IPS DF 4.7 (cell line): ENCODE measurements around the gene FANCF.

Source experiments
- DNase-seq: peaks from one replicate; pipeline ENCODE4 v3.0.0-alpha.2; 2013; ENCODE audit warnings: low spot score; ENCODE audit errors: extremely low read depth

FANCF gene

DNA sequence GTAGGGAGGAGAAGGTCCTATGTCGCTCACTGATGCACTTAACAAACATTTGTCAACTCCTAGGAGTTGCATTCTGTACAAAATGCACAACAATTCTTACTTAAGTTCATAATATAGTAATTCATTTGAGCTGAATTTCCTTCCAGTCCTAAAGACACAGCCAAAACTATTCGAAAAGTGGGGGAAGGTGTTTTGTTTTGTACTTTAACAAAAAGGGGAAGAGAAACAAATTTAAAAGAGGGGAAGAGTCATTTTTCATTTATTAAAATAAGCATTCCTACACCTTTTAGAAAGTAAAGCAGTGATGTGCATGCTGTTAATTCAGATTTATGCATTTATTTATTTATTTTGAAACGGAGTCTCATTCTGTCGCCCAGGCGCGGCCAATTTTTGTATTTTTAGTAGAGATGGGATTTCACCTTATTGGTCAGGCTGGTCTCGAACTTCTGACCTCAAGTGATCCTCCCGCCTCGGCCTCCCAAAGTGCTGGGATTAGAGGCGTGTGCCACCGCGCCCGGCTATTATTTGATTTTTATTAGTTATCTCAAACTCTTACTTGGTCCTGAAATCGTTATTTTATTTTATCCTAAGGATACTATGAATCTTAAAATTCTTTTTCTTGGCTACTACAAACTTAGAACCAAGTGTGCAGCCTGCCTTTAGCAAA lies 1.1 kb upstream of the FANCF start:
- DNase-seq = no peak

DNA sequence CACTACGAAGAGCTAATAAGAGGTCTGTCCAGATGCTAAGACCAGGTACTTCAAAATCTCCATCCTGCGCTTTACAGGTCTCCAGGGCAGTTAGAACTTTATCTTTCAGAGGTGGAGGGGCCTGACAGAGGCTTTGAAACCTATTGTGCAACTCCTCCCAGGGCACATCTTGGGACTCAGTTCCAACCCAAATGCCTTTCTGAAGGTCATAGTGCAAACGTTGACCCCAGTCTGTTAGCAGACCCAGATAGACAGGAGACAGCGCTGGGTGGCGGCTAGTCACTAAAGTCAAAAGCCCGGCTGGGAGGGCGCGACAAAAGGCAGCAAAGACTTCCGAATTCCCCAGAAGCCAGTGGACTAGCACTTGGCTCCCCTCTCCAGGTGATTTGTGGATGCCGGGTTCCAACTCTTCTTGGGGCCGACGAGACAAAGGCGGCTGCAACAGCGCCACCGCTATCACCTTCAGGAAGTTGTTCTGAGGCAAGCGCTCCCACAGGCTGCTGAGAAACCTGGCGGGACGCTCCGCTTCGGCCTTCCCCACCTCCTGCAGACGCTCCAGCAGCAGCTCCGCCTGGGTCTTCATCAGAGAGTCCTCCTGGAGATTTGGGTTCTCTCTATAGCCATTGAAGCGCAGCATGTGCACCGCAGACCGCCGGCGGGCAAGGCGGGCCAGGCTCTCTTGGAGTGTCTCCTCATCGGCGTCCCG lies 728 bp downstream of the FANCF start:
- DNase-seq = peak; percentile 56

DNA sequence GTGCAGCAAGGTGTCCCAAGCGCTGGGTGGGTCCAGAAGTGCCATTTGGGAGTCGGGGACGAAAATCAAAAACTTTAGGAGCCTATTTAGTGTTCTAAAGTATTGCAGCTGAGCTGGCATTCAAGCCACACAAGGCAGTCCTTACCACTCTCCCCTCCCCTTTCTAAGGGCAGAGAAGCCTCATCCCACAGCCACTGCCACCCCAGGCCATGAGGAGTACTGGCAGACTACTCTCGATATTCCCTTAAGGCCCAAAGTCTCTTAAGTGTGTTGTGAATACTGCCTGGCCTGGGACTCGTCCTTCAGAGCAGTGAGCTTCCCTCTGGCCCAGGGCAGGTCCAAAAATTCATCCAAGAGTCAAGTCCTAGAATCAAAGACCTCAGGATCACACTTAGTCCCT lies 7.8 kb downstream of the FANCF start:
- no peak for DNase-seq

DNA sequence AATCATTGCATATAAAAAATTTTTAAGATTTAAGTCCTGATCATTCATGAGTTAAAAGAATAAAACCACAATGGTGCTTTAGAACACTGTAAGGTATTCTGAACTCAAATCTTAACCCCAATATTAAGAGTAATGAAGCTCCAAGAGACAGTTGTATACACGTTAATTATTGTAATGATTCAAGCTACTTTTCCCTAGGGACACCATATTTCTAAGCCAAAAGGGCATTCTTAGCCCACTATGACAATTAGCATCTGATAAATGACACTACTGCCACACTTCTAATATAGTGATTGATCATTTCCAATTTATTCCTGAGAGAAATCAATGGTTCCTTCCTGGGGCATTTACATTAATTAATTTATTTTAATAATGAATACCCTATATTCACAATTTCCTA lies 21.7 kb downstream of the FANCF start:
- no peak for DNase-seq

DNA sequence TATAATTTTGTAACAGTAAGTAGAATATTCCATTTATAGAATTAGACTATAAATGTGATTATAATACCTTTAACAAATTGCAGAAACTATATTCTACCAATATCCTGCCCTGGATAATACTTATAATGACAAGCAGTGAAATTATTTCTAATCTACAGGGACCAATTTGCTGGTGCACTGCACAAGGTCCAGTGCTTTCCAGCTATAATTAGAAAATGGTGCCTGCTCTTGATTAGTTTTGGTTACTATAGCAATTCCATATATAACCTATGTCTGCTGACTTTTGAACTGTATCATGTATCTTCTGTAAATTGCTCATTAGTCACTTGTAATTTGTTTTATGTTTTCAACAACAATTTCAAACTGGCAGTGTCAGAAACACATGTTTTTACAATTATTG lies 23.1 kb downstream of the FANCF start:
- DNase-seq = no peak

DNA sequence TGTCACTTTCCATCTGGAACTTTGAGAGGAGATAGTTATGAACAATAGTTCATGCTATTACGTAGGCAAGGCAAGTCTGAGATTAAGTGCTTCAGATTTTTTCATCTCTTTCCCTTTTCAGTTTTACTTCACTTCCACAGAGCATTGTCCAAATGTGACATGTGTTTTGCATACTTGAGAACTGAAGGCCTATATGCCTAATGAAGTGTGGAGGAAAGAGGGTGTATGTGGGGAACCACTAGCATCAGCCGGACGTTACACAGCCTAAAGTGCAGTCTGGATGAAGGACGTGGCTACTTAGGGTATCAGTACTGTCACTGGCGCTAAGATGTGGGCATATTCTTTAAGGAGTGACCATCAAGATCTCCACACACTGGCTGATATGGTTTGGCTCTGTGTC lies 26.2 kb downstream of the FANCF start:
- DNase-seq = no peak

DNA sequence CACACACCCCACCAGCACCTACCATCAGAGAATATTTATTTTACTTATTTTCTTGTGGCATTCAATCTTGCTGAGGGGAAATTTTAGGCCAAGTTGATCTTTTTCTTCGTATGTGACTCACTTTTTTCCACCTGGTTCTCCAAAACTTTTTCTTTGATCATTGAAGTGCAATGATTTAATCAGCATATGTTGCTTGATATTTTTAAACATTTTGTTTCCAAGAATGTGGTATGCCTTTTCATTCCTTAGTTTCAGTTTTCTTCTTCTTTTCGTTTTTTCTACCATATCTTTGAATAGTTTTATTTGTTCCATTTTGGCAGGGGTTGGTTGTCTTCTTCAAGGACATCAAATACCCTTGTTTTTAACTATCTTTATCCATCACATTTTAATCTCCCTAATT lies 28.6 kb downstream of the FANCF start:
- DNase-seq = no peak

DNA sequence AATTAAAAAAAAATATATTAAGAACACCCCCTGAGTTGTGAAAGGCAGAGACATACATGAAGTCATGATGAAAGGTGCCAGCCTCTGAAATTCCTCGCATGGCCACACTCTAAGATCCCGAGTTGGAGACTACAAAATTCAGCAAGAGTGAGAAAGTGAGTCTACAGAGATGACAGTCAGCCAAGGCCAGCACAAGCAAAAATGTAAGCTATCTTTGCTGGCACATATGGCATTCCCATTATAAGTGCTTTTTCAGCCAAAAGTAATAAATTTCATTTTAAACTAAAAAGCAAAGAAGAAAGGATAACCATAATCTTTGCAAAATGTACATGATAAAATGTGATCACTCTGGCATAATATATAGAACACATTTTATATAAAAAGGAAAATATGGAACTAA lies 40.6 kb downstream of the FANCF start:
- no peak for DNase-seq

DNA sequence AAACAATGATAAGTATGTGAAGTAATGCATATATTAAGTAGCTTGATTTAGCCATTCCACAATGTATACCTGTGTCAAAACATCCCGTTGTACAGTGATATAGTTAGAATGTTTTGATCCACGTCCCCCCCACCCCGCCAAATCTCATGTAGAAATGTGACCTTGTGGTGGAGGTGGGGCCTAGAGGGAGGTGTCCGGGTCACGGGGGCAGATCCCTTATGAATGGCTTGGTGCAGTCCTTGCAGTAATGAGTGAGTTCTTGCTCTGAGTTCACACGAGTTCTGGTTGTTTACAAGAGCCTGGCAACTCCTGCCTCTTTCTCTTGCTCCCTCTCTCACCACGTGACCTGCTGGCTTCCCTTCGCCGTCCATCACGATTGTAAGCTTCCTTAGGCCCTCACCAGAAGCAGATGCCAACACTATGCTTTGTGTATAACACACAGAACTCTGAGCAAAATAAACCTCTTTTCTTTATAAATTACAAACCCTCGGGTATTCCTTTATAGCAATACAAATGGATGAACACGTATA lies 41.6 kb downstream of the FANCF start:
- no peak for DNase-seq

DNA sequence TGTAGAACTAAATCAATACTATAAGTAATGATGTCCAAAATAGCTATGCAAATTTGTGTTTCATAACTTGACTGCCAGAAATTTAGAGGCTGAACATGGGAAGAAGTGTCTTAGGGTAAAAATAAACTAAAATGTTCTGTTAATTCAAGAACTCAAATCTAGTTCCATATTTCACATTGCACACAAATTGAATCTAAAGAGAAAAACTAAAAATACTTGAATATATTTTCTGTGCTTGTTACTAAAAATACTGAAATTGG lies 43.5 kb downstream of the FANCF start:
- no peak for DNase-seq

DNA sequence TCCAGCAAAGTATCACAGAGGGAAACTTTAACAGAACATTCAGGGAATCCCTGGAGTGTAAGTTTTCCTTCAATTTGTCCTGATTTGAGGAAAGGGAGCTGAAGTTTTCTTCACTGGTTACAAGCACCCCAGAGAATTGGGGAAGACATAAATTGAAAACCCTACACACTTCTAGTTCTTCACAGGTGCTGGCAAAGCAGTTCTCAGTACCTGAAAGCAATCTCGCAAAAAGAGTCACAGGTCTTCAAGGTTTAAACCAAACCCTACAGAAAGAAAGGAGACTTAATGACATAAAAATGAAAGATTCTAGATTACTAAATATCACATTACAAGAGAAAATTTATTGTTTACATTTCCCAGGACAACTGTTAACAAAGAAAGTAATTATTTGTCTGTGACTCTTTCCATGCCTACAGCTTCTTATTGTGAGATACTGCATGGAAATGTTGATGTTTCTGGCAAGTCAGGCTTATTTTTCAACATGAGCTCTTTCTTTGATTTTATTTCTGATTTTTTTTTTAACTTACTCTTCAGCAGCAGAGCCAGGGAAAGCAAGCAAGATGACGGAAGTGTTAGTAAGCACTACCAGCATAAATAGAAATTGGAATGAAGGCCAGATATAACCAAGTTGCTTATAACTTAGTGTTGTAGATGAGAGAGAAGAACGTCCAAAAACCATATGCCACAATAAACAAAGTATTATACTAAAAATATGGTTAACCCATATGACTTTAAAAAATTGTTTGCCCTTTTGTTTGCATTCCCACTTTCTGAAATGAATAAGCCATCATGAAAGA lies 44.1 kb downstream of the FANCF start:
- no peak for DNase-seq

DNA sequence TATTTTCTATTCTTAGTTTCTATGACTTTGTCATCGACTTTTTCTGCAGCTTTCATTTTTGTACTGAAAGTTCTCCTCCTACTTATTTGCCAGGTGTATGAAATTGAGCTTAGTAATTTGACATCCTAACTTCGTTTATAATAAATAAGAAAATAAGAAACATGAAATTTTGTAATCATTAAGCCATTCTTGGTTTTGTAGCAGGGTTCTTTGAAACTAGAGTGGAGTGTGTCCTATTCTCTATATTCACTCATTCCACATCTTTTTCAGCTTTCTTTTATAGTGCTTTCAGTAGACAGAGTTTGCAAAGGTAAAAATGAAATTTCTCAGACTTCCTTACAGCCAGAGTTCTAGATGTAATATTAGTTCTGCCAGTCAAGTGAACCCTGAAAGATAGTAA lies 47.8 kb downstream of the FANCF start:
- DNase-seq = no peak
